ENCODE measurements around the gene UBTF. TPM values are rescaled to one million over a fixed set of nuclear protein-coding genes. Genes with fewer than 3 reads are reported as not detected.
A peak's percentile ranks its signal among the peaks of the same experiment; 100 is the strongest.
"Not testable (repeated sequence)": the region's sequence is repeated elsewhere in the genome, so short reads cannot be mapped to it uniquely, and the experiment has no call there.

The UBTF gene
- total RNA-seq, 2 donors from 2014 or later: 109 to 201 TPM

GRCh38 chr17:44255915-44256314, 36.4 kb upstream of the UBTF start:
- no peak for DNase-seq (ENCODE audit: low spot score)
- no peak overlapping the region for H3K27ac Mint-ChIP-seq
- H3K27me3 Mint-ChIP-seq: peaks cover 4 to 8% of the 10 kb centered on the region in 2 donors
- H3K36me3 Mint-ChIP-seq: no peaks in the 10 kb centered on the region
- no peaks in the 10 kb centered on the region for H3K9me3 Mint-ChIP-seq
- no peak for ATAC-seq
- H3K4me1 Mint-ChIP-seq (ENCODE audit: low read depth in 2 of 2): peaks cover 0 to 3% of the 10 kb centered on the region in 2 donors
- H3K4me3 Mint-ChIP-seq: no peak overlapping the region

DNA sequence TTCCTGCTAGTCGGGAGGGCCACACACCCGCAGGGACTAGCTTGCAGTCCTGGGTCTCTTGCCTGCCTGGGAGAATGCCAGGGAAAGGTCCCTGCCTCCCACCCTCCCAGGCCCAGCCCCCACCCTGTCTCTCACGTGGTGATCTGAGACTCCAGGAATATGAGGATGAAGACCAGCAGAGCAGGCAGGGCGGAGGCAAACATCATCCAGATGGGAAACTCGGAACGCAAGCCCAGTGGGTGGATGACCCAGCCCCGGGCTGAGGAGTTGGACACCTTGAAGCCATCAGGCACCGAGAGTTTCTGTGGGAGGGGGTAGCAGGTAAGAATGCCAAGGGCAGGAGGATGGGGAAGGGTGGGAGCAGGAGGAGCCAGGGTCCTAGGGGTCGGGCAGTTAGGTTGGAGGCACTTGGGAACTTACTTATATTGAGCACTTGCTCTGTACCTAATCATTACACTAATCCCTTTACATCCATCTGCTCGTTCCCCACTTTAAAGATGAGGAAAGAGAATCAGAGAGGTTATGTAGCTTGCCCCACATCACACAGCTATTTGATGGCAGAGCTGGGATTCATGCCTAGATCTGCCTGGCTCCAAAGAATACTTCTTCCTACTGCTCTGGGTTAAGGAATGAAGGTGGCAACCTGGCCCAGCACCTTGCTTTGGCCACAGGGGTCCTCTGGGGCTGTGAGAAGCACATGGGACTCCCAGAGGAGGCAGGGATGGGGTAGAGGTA, 35.1 kb upstream of the UBTF start:
- Mint-ChIP-seq H3K27ac (no peak overlapping the region), H3K4me1 (ENCODE audit: low read depth in 2 of 2) (peaks cover 0 to 3% of the 10 kb centered on the region in 2 donors), H3K4me3 (no peak overlapping the region), H3K36me3 (no peaks in the 10 kb centered on the region), H3K27me3 (peaks cover 4 to 8% of the 10 kb centered on the region in 2 donors), H3K9me3 (no peaks in the 10 kb centered on the region)
- DNase-seq (ENCODE audit: low spot score): no peak
- no peak for ATAC-seq

DNA sequence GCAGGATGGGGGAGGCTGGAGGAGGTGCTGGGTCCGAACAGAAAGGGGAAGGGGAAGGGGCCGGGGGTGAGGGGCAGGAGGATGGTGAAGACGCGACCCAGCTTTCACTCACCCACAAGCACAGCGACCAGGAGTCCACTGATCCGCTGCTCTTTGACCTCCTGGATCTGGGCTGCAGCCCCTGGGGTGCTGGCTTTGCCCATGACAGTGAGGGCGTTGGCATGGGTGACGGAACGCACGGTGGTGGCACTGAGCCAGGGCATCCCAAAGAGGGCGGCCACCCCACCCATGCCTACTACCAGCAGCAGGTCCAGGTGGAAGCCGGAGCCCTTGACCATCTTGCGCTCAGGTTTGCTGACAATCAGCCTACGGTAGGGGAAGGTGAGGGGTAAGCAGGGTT, 33.5 kb upstream of the UBTF start:
- Mint-ChIP-seq H3K36me3 (no peaks in the 10 kb centered on the region), H3K9me3 (no peaks in the 10 kb centered on the region), H3K27me3 (peaks cover 4 to 8% of the 10 kb centered on the region in 2 donors), H3K4me3 (no peak overlapping the region), H3K4me1 (ENCODE audit: low read depth in 2 of 2) (peaks cover 5 to 11% of the 10 kb centered on the region in 2 donors), H3K27ac (no peak overlapping the region)
- no peak for ATAC-seq
- no peak for DNase-seq (ENCODE audit: low spot score)

GRCh38 chr17:44251062-44251461, 31.6 kb upstream of the UBTF start:
- peaks cover 23 to 29% of the 10 kb centered on the region in 2 donors for H3K4me1 Mint-ChIP-seq (ENCODE audit: low read depth in 2 of 2)
- ATAC-seq (no peak), DNase-seq (ENCODE audit: low spot score) (no peak)
- peaks cover 3 to 6% of the 10 kb centered on the region in 2 donors for H3K27me3 Mint-ChIP-seq
- H3K4me3 Mint-ChIP-seq: no peak overlapping the region
- H3K9me3 Mint-ChIP-seq: no peaks in the 10 kb centered on the region
- H3K27ac Mint-ChIP-seq: no peak overlapping the region
- H3K36me3 Mint-ChIP-seq: no peaks in the 10 kb centered on the region

DNA sequence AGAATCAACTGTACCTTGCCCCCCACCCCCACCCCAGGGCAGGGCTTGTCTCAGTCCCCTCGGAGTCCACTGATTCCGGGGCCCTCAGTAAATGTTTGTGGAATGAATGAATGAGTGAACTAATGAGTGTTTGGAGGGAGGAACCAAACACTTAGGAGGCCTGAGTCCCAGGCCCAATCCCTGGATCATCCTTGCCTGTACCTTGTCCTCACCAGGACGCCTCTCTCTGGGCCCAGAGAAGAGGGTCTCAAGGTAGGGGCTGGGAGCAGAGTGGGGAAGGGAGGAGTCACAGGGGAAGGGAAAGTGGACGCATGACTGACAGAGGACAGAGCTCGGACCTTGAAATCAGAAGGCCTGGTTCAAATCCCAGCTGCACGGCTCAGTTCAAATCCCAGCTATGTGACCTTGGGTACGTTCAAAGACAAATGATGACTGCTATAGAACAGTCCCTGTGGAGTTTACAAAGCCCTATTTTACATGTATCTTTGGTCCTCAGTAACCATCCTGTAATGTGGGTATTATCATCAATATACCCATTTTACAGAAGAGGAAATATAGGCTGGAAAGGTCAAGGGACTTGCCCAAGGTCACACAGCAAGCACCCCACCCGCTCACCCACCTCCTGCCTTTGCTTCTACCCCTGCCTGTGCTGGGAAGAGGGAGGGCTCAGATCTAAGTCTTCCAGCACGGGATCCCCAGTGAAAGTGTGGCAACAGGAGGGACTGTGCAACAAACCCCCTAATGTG, 30.2 kb upstream of the UBTF start:
- Mint-ChIP-seq H3K4me1 (ENCODE audit: low read depth in 2 of 2) (peaks cover 31 to 34% of the 10 kb centered on the region in 2 donors), H3K36me3 (no peaks in the 10 kb centered on the region), H3K4me3 (no peak overlapping the region), H3K27me3 (no peaks in the 10 kb centered on the region), H3K27ac (peak overlapping the region; percentile 49 to 73), H3K9me3 (no peaks in the 10 kb centered on the region)
- ATAC-seq: no peak
- DNase-seq (ENCODE audit: low spot score): no peak

GRCh38 chr17:44247876-44248736, 28.6 kb upstream of the UBTF start:
- Mint-ChIP-seq H3K4me1 (ENCODE audit: low read depth in 2 of 2) (peaks cover 31 to 38% of the 10 kb centered on the region in 2 donors), H3K4me3 (no peak overlapping the region)
- ATAC-seq: no peak

GRCh38 chr17:44247440-44247841, 28.0 kb upstream of the UBTF start:
- Mint-ChIP-seq H3K9me3 (no peaks in the 10 kb centered on the region), H3K36me3 (no peaks in the 10 kb centered on the region), H3K4me1 (ENCODE audit: low read depth in 2 of 2) (peaks cover 31 to 38% of the 10 kb centered on the region in 2 donors), H3K27ac (peak overlapping the region; percentile 77 to 95), H3K4me3 (no peak overlapping the region), H3K27me3 (no peaks in the 10 kb centered on the region)
- ATAC-seq (no peak), DNase-seq (ENCODE audit: low spot score) (no peak)

More at GRCh38 chr17:44247876-44248736, 28.6 kb upstream of the UBTF start:
- no peaks in the 10 kb centered on the region for H3K27me3 Mint-ChIP-seq
- DNase-seq (ENCODE audit: low spot score): no peak
- H3K36me3 Mint-ChIP-seq: no peaks in the 10 kb centered on the region
- H3K27ac Mint-ChIP-seq: peak overlapping the region; percentile 77 to 95
- no peaks in the 10 kb centered on the region for H3K9me3 Mint-ChIP-seq

DNA sequence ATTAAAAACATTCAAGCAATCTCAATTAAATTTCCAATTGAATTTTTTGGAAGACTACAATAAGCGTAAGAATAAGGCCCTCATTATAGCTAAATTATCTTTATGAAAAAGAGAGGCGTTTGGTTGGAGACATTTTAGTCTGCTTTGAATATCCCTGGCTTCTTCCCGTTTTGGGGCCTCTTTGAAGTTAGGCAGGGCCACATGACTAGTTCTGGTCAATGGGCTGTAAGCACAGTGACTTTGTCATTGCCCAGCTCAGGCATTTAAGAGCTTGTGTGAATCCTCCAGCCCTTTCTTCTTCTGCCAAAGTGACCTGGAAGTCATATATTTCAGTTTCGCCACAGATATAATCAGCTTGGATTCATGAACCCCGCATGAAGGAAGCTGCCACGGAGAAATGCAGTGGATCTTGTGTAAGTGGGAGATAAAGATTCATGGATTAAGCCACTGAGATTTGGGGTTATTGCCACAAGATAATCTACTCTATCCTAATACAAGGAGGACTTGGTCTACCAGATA, 21.7 kb upstream of the UBTF start:
- Mint-ChIP-seq H3K9me3 (no peaks in the 10 kb centered on the region), H3K27ac (no peak overlapping the region), H3K4me3 (no peak overlapping the region), H3K27me3 (no peaks in the 10 kb centered on the region), H3K36me3 (no peaks in the 10 kb centered on the region), H3K4me1 (ENCODE audit: low read depth in 2 of 2) (peaks cover 9 to 12% of the 10 kb centered on the region in 2 donors)
- DNase-seq (ENCODE audit: low spot score) (no peak), ATAC-seq (no peak)

DNA sequence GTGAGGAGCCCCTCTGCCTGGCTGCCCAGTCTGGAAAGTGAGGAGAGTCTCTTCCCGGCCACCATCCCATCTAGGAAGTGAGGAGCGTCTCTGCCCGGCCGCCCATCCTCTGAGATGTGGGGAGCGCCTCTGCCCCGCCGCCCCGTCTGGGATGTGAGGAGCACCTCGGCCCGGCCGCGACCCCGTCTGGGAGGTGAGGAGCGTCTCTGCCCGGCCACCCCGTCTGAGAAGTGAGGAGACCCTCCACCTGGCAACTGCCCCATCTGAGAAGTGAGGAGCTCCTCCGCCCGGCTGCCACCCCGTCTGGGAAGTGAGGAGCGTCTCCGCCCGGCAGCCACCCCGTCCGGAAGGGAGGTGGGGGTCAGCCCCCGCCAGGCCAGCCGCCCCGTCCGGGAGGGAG, 18.4 kb upstream of the UBTF start:
- H3K4me3 Mint-ChIP-seq; H3K27me3 Mint-ChIP-seq; H3K9me3 Mint-ChIP-seq; H3K27ac Mint-ChIP-seq; ATAC-seq; H3K36me3 Mint-ChIP-seq; DNase-seq (ENCODE audit: low spot score); H3K4me1 Mint-ChIP-seq (ENCODE audit: low read depth in 2 of 2): not testable (repeated sequence)

DNA sequence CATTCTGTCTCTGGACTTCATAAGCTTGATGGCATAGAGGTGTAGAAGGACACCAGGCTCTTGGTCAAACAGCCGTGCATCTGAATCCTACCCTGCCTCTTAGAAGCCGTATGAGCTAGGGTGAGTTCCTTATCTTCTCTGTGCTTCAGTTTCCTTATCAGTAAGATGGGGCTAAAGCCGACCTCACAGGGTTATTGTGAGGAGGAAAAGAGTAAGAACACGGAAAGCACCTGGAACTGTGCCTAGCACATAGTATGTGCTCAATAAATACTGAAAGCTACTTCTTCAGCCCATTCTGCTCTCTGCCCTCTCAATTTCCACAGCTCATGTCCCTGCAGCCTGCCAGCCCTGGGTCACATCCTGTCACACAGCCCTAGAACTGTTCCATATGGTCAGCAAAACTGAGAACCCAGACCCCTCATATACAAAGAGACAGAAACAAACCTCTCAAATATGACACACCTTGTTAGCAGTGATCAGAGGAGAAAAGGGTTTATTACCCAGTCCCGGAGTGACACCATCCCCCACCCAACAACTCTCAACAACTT, 17.0 kb upstream of the UBTF start:
- ATAC-seq: no peak
- Mint-ChIP-seq H3K4me3 (no peak overlapping the region), H3K9me3 (no peaks in the 10 kb centered on the region), H3K27ac (no peak overlapping the region), H3K36me3 (no peaks in the 10 kb centered on the region), H3K4me1 (ENCODE audit: low read depth in 2 of 2) (peaks cover 5 to 8% of the 10 kb centered on the region in 2 donors), H3K27me3 (no peaks in the 10 kb centered on the region)
- no peak for DNase-seq (ENCODE audit: low spot score)

GRCh38 chr17:44235583-44235936, 16.1 kb upstream of the UBTF start:
- no peaks in the 10 kb centered on the region for H3K27me3 Mint-ChIP-seq
- H3K36me3 Mint-ChIP-seq: no peaks in the 10 kb centered on the region
- no peaks in the 10 kb centered on the region for H3K9me3 Mint-ChIP-seq
- H3K4me3 Mint-ChIP-seq: no peak overlapping the region
- no peak overlapping the region for H3K27ac Mint-ChIP-seq
- DNase-seq (ENCODE audit: low spot score) (no peak), ATAC-seq (no peak)
- peaks cover 5 to 8% of the 10 kb centered on the region in 2 donors for H3K4me1 Mint-ChIP-seq (ENCODE audit: low read depth in 2 of 2)

DNA sequence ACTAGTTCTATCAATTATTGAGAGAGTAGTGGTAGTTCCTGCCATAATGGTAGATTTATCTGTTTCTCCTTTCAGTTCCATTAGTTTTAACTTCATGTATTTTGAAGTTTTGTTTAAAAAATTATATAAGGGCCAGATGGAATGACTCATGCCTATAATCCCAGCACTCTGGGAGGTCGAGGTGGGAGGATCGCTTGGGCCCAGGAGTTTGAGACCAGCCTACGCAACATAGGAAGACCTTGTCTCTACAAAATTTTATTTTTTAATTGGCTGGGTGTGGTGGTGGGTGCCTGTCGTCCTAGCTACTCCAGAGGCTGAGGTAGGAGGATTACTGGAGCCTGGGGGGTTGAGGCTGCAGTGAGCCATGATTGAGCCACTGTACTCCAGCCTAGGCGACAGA, 14.1 kb upstream of the UBTF start:
- H3K36me3 Mint-ChIP-seq: no peaks in the 10 kb centered on the region
- no peaks in the 10 kb centered on the region for H3K9me3 Mint-ChIP-seq

GRCh38 chr17:44232061-44232460, 12.6 kb upstream of the UBTF start:
- no peak overlapping the region for H3K4me3 Mint-ChIP-seq
- no peak overlapping the region for H3K27ac Mint-ChIP-seq
- H3K9me3 Mint-ChIP-seq: no peaks in the 10 kb centered on the region
- peaks cover 5 to 8% of the 10 kb centered on the region in 2 donors for H3K4me1 Mint-ChIP-seq (ENCODE audit: low read depth in 2 of 2)
- no peaks in the 10 kb centered on the region for H3K27me3 Mint-ChIP-seq
- no peaks in the 10 kb centered on the region for H3K36me3 Mint-ChIP-seq
- ATAC-seq (no peak), DNase-seq (ENCODE audit: low spot score) (no peak)

More for the DNA sequence above, 14.1 kb upstream of the UBTF start:
- Mint-ChIP-seq H3K4me3 (no peak overlapping the region), H3K27ac (no peak overlapping the region), H3K4me1 (ENCODE audit: low read depth in 2 of 2) (peaks cover 5 to 8% of the 10 kb centered on the region in 2 donors), H3K27me3 (no peaks in the 10 kb centered on the region)
- ATAC-seq (no peak), DNase-seq (ENCODE audit: low spot score) (no peak)

Measured in natural killer cell treated with Interleukin-12 subunit alpha and Interleukin-12 subunit beta and Interleukin-15 and Interleukin-18, amount 100 ng/mL, for 72 hours (primary cell).